ENCODE measurements around the gene FOSB.

DNA sequence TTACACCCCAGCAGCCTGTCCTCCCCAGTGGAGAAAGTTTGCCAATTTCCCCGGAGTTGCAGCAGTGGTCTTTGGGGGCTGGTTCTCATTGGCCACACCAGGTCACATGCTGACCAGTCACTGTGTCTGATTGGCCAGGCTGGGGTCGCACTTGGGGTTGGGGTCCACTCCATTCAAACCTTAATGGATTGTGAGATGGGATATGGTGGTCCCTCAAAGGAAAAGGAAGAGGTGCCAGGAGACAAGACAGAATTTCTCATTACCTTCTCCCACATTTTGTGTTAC, 33.9 kb downstream of the FOSB start:
- TF ChIP-seq EZH2phosphoT487 (IDR thresholded peaks at IDR 0.05; ENCODE audit: unreplicated experiment) (no peak), EZH2 (IDR thresholded peaks at IDR 0.05; ENCODE audit: low read depth, unreplicated experiment) (no peak), CREB1 (CRISPR knock-in tag; IDR thresholded peaks at IDR 0.05; ENCODE audit: low read depth) (no peak)
- TF ChIP-seq, protein P1, sequence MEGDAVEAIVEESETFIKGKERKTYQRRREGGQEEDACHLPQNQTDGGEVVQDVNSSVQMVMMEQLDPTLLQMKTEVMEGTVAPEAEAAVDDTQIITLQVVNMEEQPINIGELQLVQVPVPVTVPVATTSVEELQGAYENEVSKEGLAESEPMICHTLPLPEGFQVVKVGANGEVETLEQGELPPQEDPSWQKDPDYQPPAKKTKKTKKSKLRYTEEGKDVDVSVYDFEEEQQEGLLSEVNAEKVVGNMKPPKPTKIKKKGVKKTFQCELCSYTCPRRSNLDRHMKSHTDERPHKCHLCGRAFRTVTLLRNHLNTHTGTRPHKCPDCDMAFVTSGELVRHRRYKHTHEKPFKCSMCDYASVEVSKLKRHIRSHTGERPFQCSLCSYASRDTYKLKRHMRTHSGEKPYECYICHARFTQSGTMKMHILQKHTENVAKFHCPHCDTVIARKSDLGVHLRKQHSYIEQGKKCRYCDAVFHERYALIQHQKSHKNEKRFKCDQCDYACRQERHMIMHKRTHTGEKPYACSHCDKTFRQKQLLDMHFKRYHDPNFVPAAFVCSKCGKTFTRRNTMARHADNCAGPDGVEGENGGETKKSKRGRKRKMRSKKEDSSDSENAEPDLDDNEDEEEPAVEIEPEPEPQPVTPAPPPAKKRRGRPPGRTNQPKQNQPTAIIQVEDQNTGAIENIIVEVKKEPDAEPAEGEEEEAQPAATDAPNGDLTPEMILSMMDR (conservative IDR thresholded peaks at IDR 0.05; ENCODE audit: low read depth in 2 of 2) = no peak

Data from GM23338 (cell line).